Measurements from ENCODE around the gene SULT1A4. TPM values are rescaled to one million over a fixed set of nuclear protein-coding genes. Genes with fewer than 3 reads are reported as not detected.
A peak's percentile ranks its signal among the peaks of the same experiment; 100 is the strongest.
"Not testable (repeated sequence)": the region's sequence is repeated elsewhere in the genome, so short reads cannot be mapped to it uniquely, and the experiment has no call there.

SULT1A4 gene
- total RNA-seq (2014; rRNA removed; shearing (Covaris generic)), result 0.23 and 1.2 TPM in 2 replicates

DNA sequence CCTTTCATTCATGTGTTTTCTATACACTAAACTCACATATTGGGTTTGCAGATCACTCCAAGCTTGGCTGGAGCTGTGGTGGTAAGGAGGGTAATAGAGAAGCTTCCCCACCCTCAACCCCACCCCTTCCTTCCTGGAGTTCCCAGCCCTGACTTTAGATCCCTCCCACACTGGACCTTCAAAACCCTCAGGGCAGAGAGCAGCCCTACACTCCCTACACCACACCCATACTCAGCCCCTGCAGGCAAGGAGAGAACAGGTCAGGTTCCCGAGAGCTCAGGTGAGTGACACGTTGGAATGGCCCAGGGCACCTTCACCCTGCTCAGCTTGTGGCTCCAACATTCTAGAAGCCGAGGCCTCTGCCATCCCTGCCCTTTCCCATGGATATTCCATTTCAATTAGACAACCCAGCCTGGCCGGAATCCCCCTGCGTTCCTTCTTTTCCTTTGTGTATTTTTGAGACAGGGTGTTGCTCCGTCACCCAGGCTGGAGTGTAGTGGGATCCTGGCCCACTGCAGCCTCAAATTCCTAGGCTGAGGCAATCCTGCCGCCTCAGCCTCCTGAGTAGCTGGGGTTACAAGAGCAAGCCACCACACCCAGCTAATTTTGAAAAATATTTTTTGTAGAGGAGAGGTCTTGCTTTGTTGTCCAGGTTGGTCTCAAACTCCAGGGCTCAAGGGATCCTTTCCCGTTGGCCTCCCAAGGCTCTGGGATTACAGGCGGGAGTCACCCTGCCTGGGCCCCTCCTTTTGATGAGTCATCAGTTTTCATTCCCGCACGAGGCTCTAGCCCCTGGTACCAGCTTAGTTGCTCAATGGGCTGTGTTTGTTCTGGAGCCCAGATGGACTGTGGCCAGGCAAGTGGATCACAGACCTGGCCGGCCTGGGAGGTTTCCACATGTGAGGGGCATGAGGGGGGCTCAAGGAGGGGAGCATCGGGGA is at the start of gene SULT1A4:
SULT1A4 (plus strand) TSS at position 208 of the 941 bp plus-strand sequence. CDS start 1,473 bp downstream, outside the sequence.
- not testable (repeated sequence) for H3K9me3 ChIP-seq (replicated peaks); H3K27ac ChIP-seq; H3K36me3 ChIP-seq; H3K4me1 ChIP-seq; H3K4me3 ChIP-seq; H3K27me3 ChIP-seq; DNase-seq

DNA sequence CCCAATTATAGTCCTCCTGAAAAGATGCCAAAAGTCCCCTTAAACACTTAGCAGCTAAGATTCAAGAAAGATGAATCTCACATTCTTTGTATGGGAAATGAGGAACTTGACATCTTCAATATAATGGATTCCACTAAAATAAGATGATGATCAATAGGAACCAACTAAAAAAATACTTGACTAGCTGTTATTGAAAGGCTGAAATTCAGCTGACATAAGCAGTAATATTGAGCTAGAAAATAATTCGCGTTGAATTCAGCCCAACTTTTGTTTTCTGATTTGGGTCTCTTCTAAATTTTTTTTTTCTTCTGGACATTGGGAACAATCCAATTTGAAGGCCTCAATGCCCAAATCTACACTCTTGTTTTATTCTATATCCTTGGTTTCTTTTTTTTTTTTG is 36.1 kb upstream of the SULT1A4 start:
- DNase-seq; H3K4me1 ChIP-seq; H3K27me3 ChIP-seq; H3K9me3 ChIP-seq (replicated peaks); H3K4me3 ChIP-seq; H3K27ac ChIP-seq; H3K36me3 ChIP-seq: not testable (repeated sequence)

- not testable (repeated sequence) for H3K4me1 ChIP-seq; H3K36me3 ChIP-seq; H3K27ac ChIP-seq; H3K27me3 ChIP-seq; DNase-seq; H3K9me3 ChIP-seq (replicated peaks); H3K4me3 ChIP-seq
Measured at GRCh38 chr16:29425390-29425789, 34.3 kb upstream of the SULT1A4 start.

- not testable (repeated sequence) for H3K27me3 ChIP-seq; H3K27ac ChIP-seq; DNase-seq; H3K4me3 ChIP-seq; H3K36me3 ChIP-seq; H3K4me1 ChIP-seq; H3K9me3 ChIP-seq (replicated peaks)
Measured at GRCh38 chr16:29453754-29454153, 6.0 kb upstream of the SULT1A4 start.

GRCh38 chr16:29454269-29454668 is 5.4 kb upstream of the SULT1A4 start, which contains the start of the genes BOLA2 and SLX1B:
Gene BOLA2 (minus strand): TSS chr16:29454351. CDS start chr16:29454253, 98 bp downstream.
Gene SLX1B (plus strand): TSS chr16:29454533.
- not testable (repeated sequence) for DNase-seq; H3K27ac ChIP-seq; H3K27me3 ChIP-seq; H3K4me3 ChIP-seq; H3K4me1 ChIP-seq; H3K36me3 ChIP-seq; H3K9me3 ChIP-seq (replicated peaks)

DNA sequence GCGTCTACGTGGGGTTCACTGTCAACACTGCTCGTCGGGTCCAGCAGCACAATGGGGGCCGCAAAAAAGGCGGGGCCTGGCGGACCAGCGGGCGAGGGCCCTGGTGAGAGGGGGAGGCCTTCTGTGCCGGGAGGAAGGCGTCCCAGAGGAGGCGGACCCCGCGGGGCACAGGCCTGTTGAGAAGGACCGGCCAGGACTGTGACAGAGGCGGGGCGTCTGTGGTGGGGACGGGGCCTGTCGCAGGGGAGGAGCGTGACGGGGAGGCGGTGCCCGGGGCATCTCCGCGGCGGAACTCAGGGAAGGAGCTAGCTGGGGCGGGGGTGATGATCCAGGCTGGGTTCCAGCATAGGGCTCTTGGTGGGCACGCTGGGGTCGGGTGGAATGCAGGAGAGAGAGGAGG is 4.9 kb upstream of the SULT1A4 start:
- H3K27ac ChIP-seq; DNase-seq; H3K27me3 ChIP-seq; H3K4me3 ChIP-seq; H3K9me3 ChIP-seq (replicated peaks); H3K36me3 ChIP-seq; H3K4me1 ChIP-seq: not testable (repeated sequence)

DNA sequence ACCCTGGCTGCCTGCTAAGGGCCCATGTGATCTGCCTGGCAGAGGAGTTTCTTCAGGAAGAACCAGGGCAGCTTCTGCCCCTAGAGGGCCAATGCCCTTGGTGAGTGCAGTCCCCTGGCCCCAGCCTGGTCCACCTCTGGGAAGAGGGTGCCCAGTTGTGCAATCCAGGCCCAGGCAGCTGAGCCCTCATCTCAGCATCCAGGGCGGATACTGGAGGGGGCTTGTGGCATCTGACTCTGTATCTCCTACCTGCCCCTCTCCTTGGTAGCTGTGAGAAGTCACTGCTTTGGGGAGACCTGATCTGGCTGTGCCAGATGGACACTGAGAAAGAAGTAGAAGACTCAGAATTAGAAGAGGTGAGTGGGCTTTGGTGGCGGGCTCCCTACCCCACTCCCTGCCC is 2.1 kb upstream of the SULT1A4 start:
- H3K27ac ChIP-seq; H3K36me3 ChIP-seq; H3K9me3 ChIP-seq (replicated peaks); H3K27me3 ChIP-seq; DNase-seq; H3K4me3 ChIP-seq; H3K4me1 ChIP-seq: not testable (repeated sequence)

- not testable (repeated sequence) for H3K9me3 ChIP-seq (replicated peaks); DNase-seq; H3K27me3 ChIP-seq; H3K4me1 ChIP-seq; H3K27ac ChIP-seq; H3K36me3 ChIP-seq; H3K4me3 ChIP-seq
Measured at GRCh38 chr16:29460647-29461030, 926 bp downstream of the SULT1A4 start.

DNA sequence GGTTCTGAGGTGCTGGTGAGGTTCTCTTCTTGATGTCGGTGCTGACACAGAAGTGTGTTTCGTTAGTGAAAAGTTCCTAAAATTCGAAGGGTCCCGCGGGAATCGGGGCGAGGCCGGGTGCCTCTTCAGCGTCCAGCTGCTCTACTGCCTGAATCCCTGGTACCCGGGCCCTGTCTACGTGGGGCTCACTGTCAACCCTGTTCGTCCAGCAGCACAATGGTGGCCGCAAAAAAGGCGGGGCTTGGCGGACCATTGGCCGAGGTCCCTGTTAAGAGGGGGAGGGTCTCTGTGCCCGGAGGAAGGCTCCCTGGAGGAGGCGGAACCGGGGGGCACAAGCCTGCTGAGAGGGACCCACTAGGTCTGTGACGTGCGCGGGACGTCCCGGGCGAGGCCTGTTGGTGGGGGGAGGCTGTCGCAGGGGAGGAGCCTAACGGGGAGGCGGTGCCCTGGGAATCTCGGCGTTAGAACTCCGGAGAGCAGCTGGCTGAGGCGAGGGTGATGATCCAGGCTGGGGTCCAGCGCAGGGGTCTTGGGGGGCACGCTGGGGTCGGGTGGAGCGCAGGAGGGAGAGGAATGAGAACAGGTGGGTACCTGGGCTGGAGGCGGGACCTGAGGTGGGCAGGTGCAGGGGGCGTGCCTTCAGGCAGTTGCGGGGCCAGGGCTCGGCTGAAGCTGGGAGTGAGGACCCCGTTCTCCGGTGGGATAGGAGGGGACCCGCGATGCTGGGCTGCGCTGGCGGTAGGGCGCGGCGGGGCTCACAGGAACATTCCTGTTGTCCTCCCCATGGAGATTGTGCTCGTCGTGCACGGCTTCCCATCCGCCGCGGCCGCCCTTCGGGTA is 6.5 kb downstream of the SULT1A4 start:
- H3K9me3 ChIP-seq (replicated peaks); DNase-seq; H3K36me3 ChIP-seq; H3K27ac ChIP-seq; H3K4me3 ChIP-seq; H3K27me3 ChIP-seq; H3K4me1 ChIP-seq: not testable (repeated sequence)

GRCh38 chr16:29466904-29467303 is 7.2 kb downstream of the SULT1A4 start:
- H3K36me3 ChIP-seq; H3K9me3 ChIP-seq (replicated peaks); DNase-seq; H3K4me1 ChIP-seq; H3K4me3 ChIP-seq; H3K27ac ChIP-seq; H3K27me3 ChIP-seq: not testable (repeated sequence)

GRCh38 chr16:29467654-29468366 is 8.1 kb downstream of the SULT1A4 start:
- H3K27ac ChIP-seq; H3K4me1 ChIP-seq; DNase-seq; H3K9me3 ChIP-seq (replicated peaks); H3K27me3 ChIP-seq; H3K36me3 ChIP-seq; H3K4me3 ChIP-seq: not testable (repeated sequence)

DNA sequence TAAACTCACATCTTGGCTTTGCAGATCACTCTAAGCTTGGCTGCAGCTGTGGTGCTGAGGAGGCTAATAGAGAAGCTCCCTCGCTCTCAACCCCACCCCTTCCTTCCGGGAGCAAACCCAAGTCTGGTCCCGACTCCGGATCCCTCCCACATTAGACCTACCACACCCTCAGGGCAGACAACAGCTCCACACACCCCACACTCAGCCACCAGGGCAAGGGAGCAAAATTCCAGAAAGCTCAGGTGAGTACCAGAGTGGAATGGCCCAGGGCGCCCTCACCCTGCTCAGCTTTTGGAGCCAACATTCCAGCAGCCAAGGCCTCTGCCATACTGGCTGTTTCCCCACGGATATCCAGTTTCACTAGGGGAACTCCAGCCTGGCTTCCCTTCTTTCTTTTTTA is 9.9 kb downstream of the SULT1A4 start:
- not testable (repeated sequence) for H3K4me1 ChIP-seq; H3K4me3 ChIP-seq; H3K36me3 ChIP-seq; H3K27me3 ChIP-seq; H3K27ac ChIP-seq; H3K9me3 ChIP-seq (replicated peaks)
- DNase-seq, result peak in 1 of 2 experiments; percentile 27

DNA sequence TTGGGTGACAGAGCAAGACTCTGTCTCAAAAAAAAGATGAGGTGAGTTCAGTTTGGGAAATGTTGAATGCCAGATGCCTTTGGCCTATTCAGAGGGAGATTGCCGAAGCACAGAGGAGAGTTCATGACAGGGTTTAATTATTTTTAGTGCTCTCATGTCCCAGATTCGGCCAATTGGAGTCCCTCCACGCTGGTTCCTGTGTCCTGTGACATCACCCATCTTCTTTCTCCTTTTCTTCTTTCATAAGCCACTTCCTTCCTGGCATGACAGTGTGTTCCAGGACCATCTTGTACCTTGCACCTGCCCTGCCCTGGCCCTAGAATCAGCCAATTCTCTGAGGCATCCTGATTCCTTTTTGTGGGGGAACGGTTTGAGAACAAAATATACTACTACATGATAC is 12.4 kb downstream of the SULT1A4 start:
- not testable (repeated sequence) for H3K9me3 ChIP-seq (replicated peaks); H3K36me3 ChIP-seq; DNase-seq; H3K27ac ChIP-seq; H3K4me3 ChIP-seq; H3K27me3 ChIP-seq; H3K4me1 ChIP-seq

DNA sequence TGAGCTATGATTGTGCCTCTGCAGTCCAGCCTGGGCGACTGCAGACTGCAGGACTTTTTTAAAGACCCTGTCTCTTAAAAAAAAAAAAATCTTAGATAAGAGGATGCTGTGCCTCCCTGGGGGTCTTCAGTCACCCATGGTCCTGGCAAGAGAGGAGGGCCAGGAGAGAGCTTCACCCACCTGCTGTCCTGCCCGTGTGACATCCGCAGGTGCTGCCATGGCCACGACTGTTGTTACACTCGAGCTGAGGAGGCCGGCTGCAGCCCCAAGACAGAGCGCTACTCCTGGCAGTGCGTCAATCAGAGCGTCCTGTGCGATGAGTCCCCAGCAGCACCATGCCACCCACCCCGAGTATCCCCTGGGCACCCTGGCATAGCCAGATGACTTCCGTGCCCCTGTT is 22.6 kb downstream of the SULT1A4 start:
- not testable (repeated sequence) for DNase-seq

DNA sequence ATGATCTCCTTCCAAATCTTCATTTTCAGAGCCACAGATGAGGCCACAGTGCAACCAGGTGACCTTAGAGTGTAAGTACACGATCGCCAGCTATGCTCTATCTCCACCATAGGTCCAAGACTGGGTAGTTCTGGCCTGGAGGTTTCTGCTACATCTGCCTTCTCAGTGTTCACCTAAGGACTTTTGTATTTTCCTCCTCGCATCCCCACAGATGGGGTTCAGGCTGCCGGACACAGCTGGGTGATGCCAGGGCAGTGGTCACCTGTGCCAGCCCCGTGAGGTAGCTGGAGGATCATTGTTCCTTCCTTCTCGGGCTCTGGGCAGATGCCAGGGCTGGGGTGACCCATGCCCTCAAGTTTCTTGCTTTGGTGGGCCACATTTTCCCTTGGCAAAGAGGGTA is 46.6 kb downstream of the SULT1A4 start, which contains the start of gene NPIPB12:
NPIPB12 (minus strand) TSS at position 101 of the 400 bp plus-strand sequence.
- not testable (repeated sequence) for H3K27ac ChIP-seq; H3K4me1 ChIP-seq; DNase-seq; H3K9me3 ChIP-seq (replicated peaks); H3K4me3 ChIP-seq; H3K27me3 ChIP-seq; H3K36me3 ChIP-seq

More for the DNA sequence above, 22.6 kb downstream of the SULT1A4 start:
- not testable (repeated sequence) for H3K27ac ChIP-seq; H3K9me3 ChIP-seq (replicated peaks); H3K27me3 ChIP-seq; H3K36me3 ChIP-seq; H3K4me1 ChIP-seq; H3K4me3 ChIP-seq
